ENCODE results near the gene CD4.

CD4 gene

GRCh38 chr12:6770094-6770493, 19.2 kb upstream of the CD4 start:
- no peaks in the 10 kb centered on the region for H3K36me3 ChIP-seq (ENCODE audit: low read length)
- H3K4me3 ChIP-seq (ENCODE audit: insufficient read depth, low read length, poor library complexity, severe bottlenecking): no peak overlapping the region
- no peaks in the 10 kb centered on the region for H4K20me1 ChIP-seq (ENCODE audit: low read depth, low read length)
- no peaks in the 10 kb centered on the region for H3K79me2 ChIP-seq (ENCODE audit: insufficient read depth, low read length)
- no peak overlapping the region for H3K9ac ChIP-seq (ENCODE audit: low read length)
- no peak overlapping the region for H2AFZ ChIP-seq (ENCODE audit: low read depth, low read length, severe bottlenecking)
- no peak overlapping the region for H3K4me2 ChIP-seq (ENCODE audit: low read depth, low read length, poor library complexity, severe bottlenecking)
- H3F3A ChIP-seq (ENCODE audit: insufficient read depth): no peaks in the 10 kb centered on the region
- H3K9me3 ChIP-seq (ENCODE audit: insufficient read depth, low read length): no peaks in the 10 kb centered on the region
- H3K9me2 ChIP-seq (replicated peaks; ENCODE audit: insufficient read depth, low read length): no peaks in the 10 kb centered on the region
- no peak overlapping the region for H3K27ac ChIP-seq (ENCODE audit: low read depth, low read length)
- H3K27me3 ChIP-seq (ENCODE audit: low read length): no peaks in the 10 kb centered on the region
- TF ChIP-seq CTCF (IDR thresholded peaks at IDR 0.05; ENCODE audit: insufficient read depth, low read length, poor library complexity, severe bottlenecking): no peak
- TF ChIP-seq EZH2phosphoT487 (conservative IDR thresholded peaks at IDR 0.05; ENCODE audit: low read length): no peak

DNA sequence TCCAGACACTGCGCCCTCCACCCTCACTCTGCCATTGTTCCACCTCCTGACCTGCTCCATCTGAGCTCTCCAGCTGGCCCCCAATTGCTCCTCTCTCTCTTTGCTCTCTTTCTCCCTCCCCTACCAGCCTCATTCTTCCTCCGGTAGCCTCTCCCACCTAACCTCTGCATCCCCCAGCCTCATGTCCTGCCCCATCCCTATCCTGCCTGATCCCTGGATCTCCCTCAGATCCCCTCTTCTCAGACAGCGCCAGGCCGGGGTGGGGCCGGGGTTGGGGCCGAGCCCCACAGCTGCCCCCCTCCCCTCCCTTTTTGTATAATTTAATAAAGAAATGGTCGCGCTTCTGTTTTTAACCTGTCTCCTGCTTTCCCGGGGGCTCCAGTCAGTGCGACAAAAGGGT, 18.7 kb upstream of the CD4 start:
- H4K20me1 ChIP-seq (ENCODE audit: low read depth, low read length): no peaks in the 10 kb centered on the region
- H3K27ac ChIP-seq (ENCODE audit: low read depth, low read length): no peak overlapping the region
- no peaks in the 10 kb centered on the region for H3K9me2 ChIP-seq (replicated peaks; ENCODE audit: insufficient read depth, low read length)
- no peak overlapping the region for H3K4me3 ChIP-seq (ENCODE audit: insufficient read depth, low read length, poor library complexity, severe bottlenecking)
- H3K79me2 ChIP-seq (ENCODE audit: insufficient read depth, low read length): no peaks in the 10 kb centered on the region
- no peak overlapping the region for H3K9ac ChIP-seq (ENCODE audit: low read length)
- no peak for TF ChIP-seq EZH2phosphoT487 (conservative IDR thresholded peaks at IDR 0.05; ENCODE audit: low read length)
- TF ChIP-seq CTCF (IDR thresholded peaks at IDR 0.05; ENCODE audit: insufficient read depth, low read length, poor library complexity, severe bottlenecking): no peak
- no peaks in the 10 kb centered on the region for H3K36me3 ChIP-seq (ENCODE audit: low read length)
- no peak overlapping the region for H2AFZ ChIP-seq (ENCODE audit: low read depth, low read length, severe bottlenecking)
- H3K27me3 ChIP-seq (ENCODE audit: low read length): no peaks in the 10 kb centered on the region
- no peaks in the 10 kb centered on the region for H3K9me3 ChIP-seq (ENCODE audit: insufficient read depth, low read length)
- H3K4me2 ChIP-seq (ENCODE audit: low read depth, low read length, poor library complexity, severe bottlenecking): no peak overlapping the region
- H3F3A ChIP-seq (ENCODE audit: insufficient read depth): no peaks in the 10 kb centered on the region

- H3K9ac ChIP-seq (ENCODE audit: low read length): no peak overlapping the region
- H2AFZ ChIP-seq (ENCODE audit: low read depth, low read length, severe bottlenecking): no peak overlapping the region
- no peaks in the 10 kb centered on the region for H3K27me3 ChIP-seq (ENCODE audit: low read length)
- H3K4me3 ChIP-seq (ENCODE audit: insufficient read depth, low read length, poor library complexity, severe bottlenecking): no peak overlapping the region
- no peaks in the 10 kb centered on the region for H3K36me3 ChIP-seq (ENCODE audit: low read length)
- no peaks in the 10 kb centered on the region for H3F3A ChIP-seq (ENCODE audit: insufficient read depth)
- H3K9me2 ChIP-seq (replicated peaks; ENCODE audit: insufficient read depth, low read length): no peaks in the 10 kb centered on the region
- no peak overlapping the region for H3K4me2 ChIP-seq (ENCODE audit: low read depth, low read length, poor library complexity, severe bottlenecking)
- H4K20me1 ChIP-seq (ENCODE audit: low read depth, low read length): no peaks in the 10 kb centered on the region
- no peak for TF ChIP-seq EZH2phosphoT487 (conservative IDR thresholded peaks at IDR 0.05; ENCODE audit: low read length)
- no peak for TF ChIP-seq CTCF (IDR thresholded peaks at IDR 0.05; ENCODE audit: insufficient read depth, low read length, poor library complexity, severe bottlenecking)
- H3K27ac ChIP-seq (ENCODE audit: low read depth, low read length): no peak overlapping the region
- no peaks in the 10 kb centered on the region for H3K9me3 ChIP-seq (ENCODE audit: insufficient read depth, low read length)
- H3K79me2 ChIP-seq (ENCODE audit: insufficient read depth, low read length): no peaks in the 10 kb centered on the region
These were observed 18.2 kb upstream of the CD4 start for GRCh38 chr12:6771091-6771495.
